Retina (tissue), 1 donor: ENCODE results near the gene TCHP.
A peak's percentile ranks its signal among the peaks of the same experiment; 100 is the strongest.
"Not testable (repeated sequence)": the region's sequence is repeated elsewhere in the genome, so short reads cannot be mapped to it uniquely, and the experiment has no call there.

ENCODE experiments used
- DNase-seq: peaks from one replicate; pipeline ENCODE4 v3.0.0-alpha.2; 2016

TCHP gene

GRCh38 chr12:109880043-109880931 lies 19.8 kb upstream of the TCHP start, which contains the start of gene GLTP:
GLTP (minus strand) TSS chr12:109880541; CDS start chr12:109880374, 167 bp downstream.
- peak; percentile 84 for DNase-seq

GRCh38 chr12:109880938-109881337 lies 19.1 kb upstream of the TCHP start:
- DNase-seq = no peak

- DNase-seq = no peak
Measured at GRCh38 chr12:109881752-109882151, 18.3 kb upstream of the TCHP start.

- DNase-seq = no peak
Measured at GRCh38 chr12:109883461-109883860, 16.6 kb upstream of the TCHP start.

- DNase-seq = no peak
Measured at GRCh38 chr12:109885616-109886015, 14.5 kb upstream of the TCHP start.

GRCh38 chr12:109888179-109889020 lies 11.7 kb upstream of the TCHP start:
- DNase-seq = no peak

- peak; percentile 36 for DNase-seq
Measured at GRCh38 chr12:109890620-109891170, 9.4 kb upstream of the TCHP start.

- DNase-seq = not testable (repeated sequence)
Measured at GRCh38 chr12:109891731-109892130, 8.3 kb upstream of the TCHP start.

GRCh38 chr12:109892165-109892715 lies 7.8 kb upstream of the TCHP start:
- no peak for DNase-seq

GRCh38 chr12:109892748-109893147 lies 7.3 kb upstream of the TCHP start:
- no peak for DNase-seq

GRCh38 chr12:109893261-109893995 lies 6.6 kb upstream of the TCHP start:
- no peak for DNase-seq

GRCh38 chr12:109894939-109895338 lies 5.1 kb upstream of the TCHP start:
- DNase-seq = no peak

GRCh38 chr12:109896188-109896587 lies 3.9 kb upstream of the TCHP start:
- DNase-seq = no peak

- DNase-seq = no peak
Measured at GRCh38 chr12:109897029-109897428, 3.0 kb upstream of the TCHP start.

- DNase-seq = not testable (repeated sequence)
Measured at GRCh38 chr12:109899345-109899744, 729 bp upstream of the TCHP start.

GRCh38 chr12:109900752-109901580 lies 892 bp downstream of the TCHP start:
- DNase-seq = no peak

- no peak for DNase-seq
Measured at GRCh38 chr12:109902891-109903418, 2.9 kb downstream of the TCHP start.

GRCh38 chr12:109905301-109905700 lies 5.2 kb downstream of the TCHP start:
- no peak for DNase-seq

- DNase-seq = no peak
Measured at GRCh38 chr12:109910254-109910968, 10.3 kb downstream of the TCHP start.

- no peak for DNase-seq
Measured at GRCh38 chr12:109910969-109911348, 10.9 kb downstream of the TCHP start.
